HG02938 (cell line): ENCODE measurements around the gene MPIG6B.

Experiments
- ATAC-seq: cut with Tn5 transposase; IDR thresholded peaks from one replicate; pipeline ENCODE4 v1.9.1; 2021; ENCODE audit warnings: mild to moderate bottlenecking, moderate library complexity; ENCODE audit not compliant: unreplicated experiment

The MPIG6B gene

GRCh38 chr6:31765559-31765909 is 42.4 kb downstream of the MPIG6B start:
- ATAC-seq, result no peak

- no peak for ATAC-seq
These were observed 43.0 kb downstream of the MPIG6B start for GRCh38 chr6:31765910-31766794.

- no peak for ATAC-seq
These were observed 44.0 kb downstream of the MPIG6B start for GRCh38 chr6:31767096-31767645.

- ATAC-seq, result no peak
These were observed 45.4 kb downstream of the MPIG6B start for GRCh38 chr6:31768363-31769257.

DNA sequence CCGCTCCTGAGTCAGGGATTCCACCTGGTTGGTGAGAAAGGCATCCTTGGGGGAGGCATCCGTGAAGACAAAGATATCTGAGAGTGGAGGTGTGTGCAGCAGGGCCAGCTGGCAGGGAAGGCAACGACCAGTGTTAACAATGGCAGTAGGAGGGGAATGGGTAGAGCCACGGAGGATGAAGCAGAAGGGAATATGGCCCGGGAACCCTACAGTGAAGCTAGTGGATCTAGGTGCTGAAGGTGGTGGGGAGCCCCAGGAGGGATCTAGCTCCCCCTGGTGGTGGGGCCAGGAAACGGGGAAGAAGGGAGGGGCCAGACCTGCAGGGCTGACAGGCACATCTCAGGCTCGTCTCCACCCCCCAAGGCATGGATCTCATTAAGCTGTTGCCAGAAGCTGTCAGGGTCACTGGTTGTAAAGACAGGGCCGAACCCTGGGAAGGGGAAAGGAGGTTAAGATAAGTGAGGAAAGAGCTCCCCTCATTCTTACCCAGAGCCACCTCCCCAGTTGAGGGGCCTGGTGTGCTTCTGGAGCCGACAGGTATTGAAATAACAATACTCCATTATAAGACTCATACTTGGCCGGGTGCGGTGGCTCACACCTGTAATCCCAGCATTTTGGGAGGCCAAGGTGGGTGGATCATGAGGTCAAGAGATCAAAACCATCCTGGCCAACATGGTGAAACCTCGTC is 46.7 kb downstream of the MPIG6B start:
- no peak for ATAC-seq

DNA sequence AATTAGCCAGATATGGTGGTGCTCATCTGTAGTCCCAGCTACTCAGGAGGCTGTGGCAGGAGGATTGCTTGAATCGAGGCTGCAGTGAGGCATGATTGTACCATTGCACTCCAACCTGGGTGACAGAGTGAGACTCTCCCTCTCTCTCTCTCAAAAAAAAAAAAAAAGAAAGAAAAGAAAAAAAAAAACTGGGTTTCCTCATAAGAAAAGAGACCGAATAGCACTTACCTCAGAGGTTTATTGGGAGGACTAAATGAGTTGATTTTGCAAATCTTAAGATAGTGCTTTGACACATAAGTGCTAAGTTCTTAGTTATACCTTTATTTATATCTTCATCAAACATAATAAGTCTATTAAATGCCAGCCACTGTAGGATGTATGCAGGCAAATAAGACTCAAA is 47.7 kb downstream of the MPIG6B start:
- ATAC-seq, result no peak

GRCh38 chr6:31771992-31772358 is 48.8 kb downstream of the MPIG6B start:
- no peak for ATAC-seq

GRCh38 chr6:31775184-31775583 is 52.0 kb downstream of the MPIG6B start:
- ATAC-seq, result no peak

DNA sequence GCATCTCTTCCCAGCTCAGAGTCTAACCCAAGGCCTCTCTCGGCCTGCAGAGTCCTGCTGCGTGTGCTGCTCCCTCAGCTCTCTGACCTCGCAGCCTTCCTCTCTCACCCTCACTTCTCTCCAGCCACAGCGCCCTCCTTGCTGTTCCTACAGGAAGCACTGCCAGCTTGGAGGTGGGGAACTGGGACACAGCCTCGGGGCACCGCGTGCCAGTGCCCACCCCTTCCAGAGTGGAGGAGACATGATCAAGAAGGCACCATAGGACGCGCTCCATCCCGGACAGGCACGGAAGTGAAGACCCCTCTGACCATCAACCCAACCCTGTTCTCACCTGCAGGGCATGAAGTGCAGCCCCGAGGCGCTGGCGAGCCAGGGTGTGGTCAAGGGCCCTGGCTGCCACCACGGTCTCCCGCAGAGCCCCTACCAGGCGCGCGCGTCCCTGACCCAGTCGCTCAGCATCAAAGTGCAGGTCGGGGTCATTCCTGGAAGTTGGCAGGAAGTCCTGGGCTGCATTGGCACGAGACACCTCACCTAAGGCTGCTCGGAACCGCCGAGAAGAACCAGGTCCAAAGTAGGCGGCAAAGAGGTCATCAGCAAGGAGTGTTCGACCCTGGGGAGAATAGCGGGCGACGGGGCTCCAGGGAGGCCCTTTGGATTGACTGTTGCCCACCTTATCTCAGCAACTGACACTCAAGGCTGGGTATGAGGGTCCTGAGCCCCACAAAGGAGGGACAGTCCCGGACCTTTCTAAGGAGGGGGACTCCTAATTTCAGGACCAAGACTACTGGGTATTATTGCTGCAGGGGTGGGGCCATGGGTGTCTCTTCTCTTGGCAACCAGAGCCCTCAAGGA is 52.7 kb downstream of the MPIG6B start:
- no peak for ATAC-seq
